Measurements from ENCODE around the gene CD1C. TPM values are rescaled to one million over a fixed set of nuclear protein-coding genes. Genes with fewer than 3 reads are reported as not detected.
"Not testable (repeated sequence)": the region's sequence is repeated elsewhere in the genome, so short reads cannot be mapped to it uniquely, and the experiment has no call there.

CD1C gene
- total and polyA plus RNA-seq, 3 donors from 2014 or later, result 1.2 to 3.1 TPM; not detected in 1

- Histone ChIP-seq H3K27me3 (no peaks in the 10 kb centered on the region), H3K36me3 (ENCODE audit: low read depth, missing control alignments) (no peaks in the 10 kb centered on the region), H3K4me3 (no peak overlapping the region), H3K27ac (no peak overlapping the region), H3K4me1 (no peaks in the 10 kb centered on the region), H3K9me3 (no peaks in the 10 kb centered on the region)
- no peak for TF ChIP-seq CTCF (IDR thresholded peaks at IDR 0.05)
- no peak for TF ChIP-seq POLR2A (IDR thresholded peaks at IDR 0.05)
- DNase-seq, result no peak
- 71 to 84% methylated on average over 2 of the region's 2 CpGs for WGBS, 2 donors
- intact Hi-C loops (cut with DNase I; ENCODE audit: low total_unique reads), result no loop called here
Observed at GRCh38 chr1:158251163-158251562, 38.6 kb upstream of the CD1C start.

GRCh38 chr1:158255656-158256055, 34.1 kb upstream of the CD1C start:
- H3K27me3 ChIP-seq, result no peaks in the 10 kb centered on the region
- no peak for DNase-seq
- TF ChIP-seq POLR2A (IDR thresholded peaks at IDR 0.05), result no peak
- TF ChIP-seq CTCF (IDR thresholded peaks at IDR 0.05), result no peak
- H3K27ac ChIP-seq, result no peak overlapping the region
- H3K36me3 ChIP-seq (ENCODE audit: low read depth, missing control alignments), result no peaks in the 10 kb centered on the region
- H3K4me1 ChIP-seq, result no peaks in the 10 kb centered on the region
- no peak overlapping the region for H3K4me3 ChIP-seq
- intact Hi-C loops (cut with DNase I; ENCODE audit: low total_unique reads), result no loop called here
- no peaks in the 10 kb centered on the region for H3K9me3 ChIP-seq

- H3K27ac ChIP-seq; DNase-seq; H3K4me3 ChIP-seq; H3K27me3 ChIP-seq; H3K9me3 ChIP-seq; H3K36me3 ChIP-seq (ENCODE audit: low read depth, missing control alignments); intact Hi-C loops (cut with DNase I; ENCODE audit: low total_unique reads); H3K4me1 ChIP-seq: not testable (repeated sequence)
- WGBS, 2 donors, result 91 to 93% methylated on average over 9 of the region's 9 CpGs
Observed at GRCh38 chr1:158256747-158257146, 33.0 kb upstream of the CD1C start.

GRCh38 chr1:158257888-158258287, 31.8 kb upstream of the CD1C start:
- Histone ChIP-seq H3K9me3 (no peaks in the 10 kb centered on the region), H3K4me3 (no peak overlapping the region), H3K4me1 (no peaks in the 10 kb centered on the region), H3K27ac (no peak overlapping the region), H3K36me3 (ENCODE audit: low read depth, missing control alignments) (no peaks in the 10 kb centered on the region), H3K27me3 (no peaks in the 10 kb centered on the region)
- DNase-seq, result no peak
- TF ChIP-seq POLR2A (IDR thresholded peaks at IDR 0.05) (no peak), CTCF (IDR thresholded peaks at IDR 0.05) (no peak)
- WGBS, 2 donors, result 68 to 78% methylated on average over 2 of the region's 2 CpGs
- intact Hi-C loops (cut with DNase I; ENCODE audit: low total_unique reads), result no loop called here

GRCh38 chr1:158259117-158259516, 30.6 kb upstream of the CD1C start:
- 88 to 95% methylated on average over 1 of the region's 1 CpG for WGBS, 2 donors
- Histone ChIP-seq H3K36me3 (ENCODE audit: low read depth, missing control alignments) (no peaks in the 10 kb centered on the region), H3K9me3 (no peaks in the 10 kb centered on the region), H3K27ac (no peak overlapping the region), H3K4me3 (no peak overlapping the region), H3K27me3 (no peaks in the 10 kb centered on the region), H3K4me1 (no peaks in the 10 kb centered on the region)
- intact Hi-C loops (cut with DNase I; ENCODE audit: low total_unique reads), result no loop called here
- TF ChIP-seq CTCF (IDR thresholded peaks at IDR 0.05), result no peak
- TF ChIP-seq POLR2A (IDR thresholded peaks at IDR 0.05), result no peak
- DNase-seq, result no peak
